Heart left ventricle (tissue), 16 donors: ENCODE results near the gene HS1BP3. TPM values are rescaled to one million over a fixed set of nuclear protein-coding genes. Genes with fewer than 3 reads are reported as not detected.

Source experiments
- ATAC-seq, 4 donors: fragments of 200-7000 bp; cut with Tn5 transposase; one replicate each; pipeline ENCODE4 v1.9.1; 2020 to 2022; ENCODE audit warnings: moderate library complexity in 4 of 4, mild to moderate bottlenecking in 3 of 4, moderate number of reproducible peaks in 1 of 4
- DNase-seq, 5 donors: peaks; one replicate each; pipeline ENCODE4 v3.0.0-alpha.2; 2020
- H3K27ac ChIP-seq, 12 donors: fragments of 200-600 bp; sonication (generic) in 4 of 12; one replicate each; pipeline versions ENCODE4 v1.5.0 to v1.8.0; 2016 to 2022; ENCODE audit warnings: mild to moderate bottlenecking in 2 of 12
- H3K27me3 ChIP-seq, 9 donors: fragments of 200-600 bp; sonication (generic) in 2 of 9; one replicate each; pipeline versions ENCODE4 v1.5.1 to v1.8.0; 2016 to 2022; ENCODE audit warnings: mild to moderate bottlenecking in 3 of 9
- H3K36me3 ChIP-seq, 9 donors: fragments of 200-600 bp; sonication (generic) in 2 of 9; one replicate each; pipeline versions ENCODE4 v1.5.0 to v1.8.0; 2018 to 2022; ENCODE audit warnings: mild to moderate bottlenecking in 2 of 9
- H3K4me1 ChIP-seq, 12 donors: fragments of 200-600 bp; sonication (generic) in 4 of 12; one replicate each; pipeline versions ENCODE4 v1.5.0 to v1.8.0; 2016 to 2022; ENCODE audit warnings: mild to moderate bottlenecking in 3 of 12
- H3K4me3 ChIP-seq, 12 donors: fragments of 200-600 bp; sonication (generic) in 4 of 12; one replicate each; pipeline versions ENCODE4 v1.5.0 to v1.8.0; 2017 to 2022; ENCODE audit warnings: mild to moderate bottlenecking in 9 of 12, moderate library complexity in 4 of 12
- H3K9me3 ChIP-seq, 12 donors: fragments of 200-600 bp; sonication (generic) in 4 of 12; one replicate each; pipeline versions ENCODE4 v1.5.0 to v1.8.0; 2016 to 2022; ENCODE audit warnings: mild to moderate bottlenecking in 1 of 12
- POLR2A ChIP-seq, 2 donors: fragments of 450-650 bp; IDR thresholded peaks; one replicate each; pipeline ENCODE4 v1.6.1; 2017; ENCODE audit warnings: antibody characterized with exemption in 2 of 2, mild to moderate bottlenecking in 2 of 2, moderate library complexity in 2 of 2
- WGBS, 4 donors: extraction: QIAGEN DNeasy Blood & Tissue Kit in 2 of 4; methylation state at CpG; one replicate each; pipeline versions ENCODE4 v1.1.5 to v1.1.7; 2013 to 2018; 5-methylcytosine and 5-hydroxymethylcytosine counted together
- intact Hi-C, 10 donors: fragments of 100-400 bp; cut with DNase I; formaldehyde crosslinking; loops; one replicate each; pipeline versions ENCODE4 v1.11.1 to v1.14.2; 2022
- polyA plus RNA-seq, 2 donors: library from polyadenylated mRNA; stranded (reverse); fragments of 200-250 nt; gene quantifications; one replicate each; pipeline ENCODE4 v1.2.3, GENCODE V29; 2013
- total RNA-seq, 9 donors: library from RNA; depleted of rRNA in 2 of 9; stranded (reverse); fragments of >200 nt in 2 of 9; fragmentation: NEBNext Ultra II Directional in 3 of 9; extraction: Animal tissue kit (Norgen Biotek cat#: 25700) in 3 of 9; gene quantifications; one replicate each; pipeline versions ENCODE4 v1.1.0 to v1.2.4, GENCODE V29; 2016 to 2023
- TF ChIP-seq, protein P1 (sequence below), 12 donors: fragments of 200-600 bp; sonication (generic) in 4 of 12; IDR thresholded peaks; one replicate each; pipeline versions ENCODE4 v1.5.0 to v1.8.0; 2018 to 2022; ENCODE audit warnings: antibody characterized with exemption in 12 of 12, mild to moderate bottlenecking in 5 of 12
- donor health status: ischemic (EF 13 %, LVEDD 7.1; RV severe dilation, severe dysfunction).
- donor health status: healthy with polysubstance abuse.
- donor health status: DM: no; HTN: yes; CAD: no.
- donor health status: DM: no; HTN: no; CAD: no.
- donor health status: ischemic (EF 25% LVEDD 6.9; RV normal size, moderate dysfunction).
- donor health status: ischemic (EF 25% LVEDD 5.7; RV mildly dilated, moderate dysfunction).
- donor health status: healthy.
- donor health status: DM: yes; HTN: yes; CAD: no.
- donor health status: ischemic (EF 35%, LVEDD 5.7; RV mildly dilated, moderate dysfunction).
- donor health status: nonischemic (EF 11% LVEDD 7.7; RV severe dilation, severe dysfunction).
- donor health status: DM: yes; HTN: yes; CAD: no.
- donor health status: PGD.
- donor health status: ischemic (EF 29% LVEDD 5.4; RV normal size, mild dysfunction).
- donor health status: nonischemic (EF 23%, LVEDD 6.1; RV moderate dilation, normal function).

HS1BP3 gene
- total and polyA plus RNA-seq, 11 donors, result 12.7 to 23.7 (median 21.0) TPM

DNA sequence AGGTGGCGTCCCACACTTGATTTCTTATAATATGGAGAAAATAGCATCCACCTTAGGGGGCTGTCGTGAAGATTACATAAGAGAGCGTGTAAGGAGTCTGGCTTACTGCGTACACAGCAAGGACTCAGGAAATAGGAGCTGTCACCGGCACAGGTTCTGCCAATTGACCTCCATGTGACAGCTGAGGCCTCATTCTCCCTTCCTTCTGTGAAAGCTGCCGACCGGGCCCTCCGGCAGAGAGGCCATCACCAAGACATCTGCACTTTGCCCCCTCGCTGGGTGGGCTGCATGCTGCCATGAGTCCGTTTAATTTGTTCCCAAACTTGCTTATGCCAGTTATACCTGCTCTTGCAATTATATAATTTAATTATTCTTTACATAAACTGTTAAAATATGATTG lies 27.7 kb downstream of the HS1BP3 start:
- Histone ChIP-seq H3K4me1 (peaks cover 9 to 93% (median 70%) of the 10 kb centered on the region in 12 donors), H3K36me3 (peaks cover 0 to 59% (median 37%) of the 10 kb centered on the region in 9 donors), H3K27ac (peak overlapping the region in 11 of 12 donors; percentile 20 to 99 (median 87)), H3K4me3 (no peak overlapping the region), H3K9me3 (no peaks in the 10 kb centered on the region), H3K27me3 (no peaks in the 10 kb centered on the region)
- intact Hi-C loops, result loop anchor here in 3 of 10 donors (5.0 to 10.0 kb wide), 3 partner anchors 48 to 176 kb away; partner anchors contain the start of gene RHOB (in 1 of the 3)
- WGBS, 4 donors, result 48 to 54% (median 50%) methylated on average over 10 of the region's 10 CpGs
- ATAC-seq, result no peak
- DNase-seq, result peak in 3 of 5 donors; percentile 23 to 28 (median 27)
- TF ChIP-seq, protein P1, sequence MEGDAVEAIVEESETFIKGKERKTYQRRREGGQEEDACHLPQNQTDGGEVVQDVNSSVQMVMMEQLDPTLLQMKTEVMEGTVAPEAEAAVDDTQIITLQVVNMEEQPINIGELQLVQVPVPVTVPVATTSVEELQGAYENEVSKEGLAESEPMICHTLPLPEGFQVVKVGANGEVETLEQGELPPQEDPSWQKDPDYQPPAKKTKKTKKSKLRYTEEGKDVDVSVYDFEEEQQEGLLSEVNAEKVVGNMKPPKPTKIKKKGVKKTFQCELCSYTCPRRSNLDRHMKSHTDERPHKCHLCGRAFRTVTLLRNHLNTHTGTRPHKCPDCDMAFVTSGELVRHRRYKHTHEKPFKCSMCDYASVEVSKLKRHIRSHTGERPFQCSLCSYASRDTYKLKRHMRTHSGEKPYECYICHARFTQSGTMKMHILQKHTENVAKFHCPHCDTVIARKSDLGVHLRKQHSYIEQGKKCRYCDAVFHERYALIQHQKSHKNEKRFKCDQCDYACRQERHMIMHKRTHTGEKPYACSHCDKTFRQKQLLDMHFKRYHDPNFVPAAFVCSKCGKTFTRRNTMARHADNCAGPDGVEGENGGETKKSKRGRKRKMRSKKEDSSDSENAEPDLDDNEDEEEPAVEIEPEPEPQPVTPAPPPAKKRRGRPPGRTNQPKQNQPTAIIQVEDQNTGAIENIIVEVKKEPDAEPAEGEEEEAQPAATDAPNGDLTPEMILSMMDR (IDR thresholded peaks at IDR 0.05), result no peak
- no peak for TF ChIP-seq POLR2A (IDR thresholded peaks at IDR 0.05)

DNA sequence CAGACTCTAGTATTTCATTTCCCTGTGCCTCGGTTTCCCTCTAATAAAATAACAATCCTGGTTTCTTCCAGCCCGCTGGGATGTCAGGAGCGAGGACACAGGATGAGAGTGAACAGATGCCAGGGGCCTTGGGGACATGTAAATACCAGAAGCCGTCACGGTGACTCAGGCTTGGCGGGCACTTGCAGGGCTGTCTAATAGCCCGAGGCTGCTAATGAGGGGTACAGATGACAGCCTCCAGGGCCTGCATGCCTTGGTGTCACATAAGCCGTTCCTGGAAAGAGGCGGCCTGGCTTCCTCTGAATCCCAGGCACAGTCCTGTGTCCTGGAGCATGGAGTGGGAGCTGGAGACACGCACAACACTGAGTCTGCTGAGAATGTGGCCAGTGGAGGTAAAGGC lies 28.2 kb downstream of the HS1BP3 start:
- DNase-seq, result peak; percentile 82 to 95 (median 84)
- intact Hi-C loops, result loop anchor here in 3 of 10 donors (5.0 to 10.0 kb wide), 3 partner anchors 48 to 175 kb away; partner anchors contain the start of gene RHOB (in 1 of the 3)

DNA sequence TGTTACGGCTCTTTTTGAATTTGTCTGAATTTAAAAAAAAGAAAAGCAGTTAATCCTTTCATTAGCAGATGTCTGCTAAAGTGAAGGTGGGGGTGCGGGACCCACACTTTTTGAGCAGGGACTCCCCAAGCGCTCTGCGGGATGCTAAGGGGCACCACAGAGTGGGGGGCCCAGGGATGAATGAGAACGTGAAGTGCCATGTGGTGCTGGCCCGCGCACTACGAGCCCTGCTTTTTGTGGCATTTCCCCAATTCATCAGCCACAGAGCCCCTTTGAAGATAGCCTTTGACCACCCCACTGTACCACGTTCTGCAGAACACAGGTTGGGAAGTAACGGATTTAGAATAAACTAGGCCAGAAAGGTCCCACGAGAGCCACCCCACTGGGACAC lies 28.6 kb downstream of the HS1BP3 start:
- Histone ChIP-seq H3K9me3 (no peaks in the 10 kb centered on the region), H3K36me3 (peaks cover 0 to 59% (median 37%) of the 10 kb centered on the region in 9 donors), H3K4me3 (no peak overlapping the region), H3K4me1 (peaks cover 14 to 96% (median 76%) of the 10 kb centered on the region in 12 donors), H3K27me3 (no peaks in the 10 kb centered on the region), H3K27ac (peak overlapping the region in 10 of 12 donors; percentile 39 to 99 (median 88))
- WGBS, 4 donors, result 84 to 93% (median 91%) methylated on average over 11 of the region's 11 CpGs
- no peak for ATAC-seq
- TF ChIP-seq, protein P1 (IDR thresholded peaks at IDR 0.05), result no peak
- no peak for TF ChIP-seq POLR2A (IDR thresholded peaks at IDR 0.05)
- intact Hi-C loops, result loop anchor here in 3 of 10 donors (5.0 to 10.0 kb wide), 3 partner anchors 47 to 175 kb away; partner anchors contain the start of gene RHOB (in 1 of the 3)
- DNase-seq, result peak in 3 of 5 donors; percentile 10 to 42 (median 13)

More for the DNA sequence above, 28.2 kb downstream of the HS1BP3 start:
- H3K27me3 ChIP-seq, result no peaks in the 10 kb centered on the region
- no peak overlapping the region for H3K4me3 ChIP-seq
- H3K36me3 ChIP-seq, result peaks cover 0 to 59% (median 37%) of the 10 kb centered on the region in 9 donors
- peak; percentile 56 to 68 (median 60) for ATAC-seq
- H3K27ac ChIP-seq, result peak overlapping the region in 11 of 12 donors; percentile 20 to 99 (median 87)
- peaks cover 11 to 96% (median 73%) of the 10 kb centered on the region in 12 donors for H3K4me1 ChIP-seq
- H3K9me3 ChIP-seq, result no peaks in the 10 kb centered on the region
- TF ChIP-seq, protein P1 (IDR thresholded peaks at IDR 0.05), result no peak
- TF ChIP-seq POLR2A (IDR thresholded peaks at IDR 0.05), result no peak
- WGBS, 4 donors, result 39 to 49% (median 41%) methylated on average over 10 of the region's 10 CpGs
